ENCODE measurements around the gene NFKBIA. TPM values are rescaled to one million over a fixed set of nuclear protein-coding genes. Genes with fewer than 3 reads are reported as not detected.

NFKBIA gene
- total and polyA plus RNA-seq, 2 of the 8 experiments (the other 6 are each of a cell fraction or from before 2014, with no cell fraction given) = 25.9 to 49.7 TPM

DNA sequence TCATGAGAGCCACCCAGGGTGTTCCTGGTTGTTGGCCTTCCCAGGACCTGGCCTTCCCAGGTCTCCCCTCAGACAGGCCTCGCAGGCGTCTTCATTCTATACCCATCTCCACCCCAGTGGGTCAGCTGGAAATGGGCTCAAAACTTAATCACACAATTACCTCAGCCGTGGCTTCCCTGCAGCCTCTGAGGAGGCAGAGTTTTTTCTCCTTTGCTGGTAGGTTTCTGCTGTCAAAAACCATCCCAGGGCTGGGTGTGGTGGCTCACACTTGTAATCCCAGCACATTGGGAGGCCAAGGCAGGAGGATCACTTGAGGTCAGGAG is 13.2 kb downstream of the NFKBIA start:
- Histone ChIP-seq H3K4me1 (replicated peaks in 1 of 4; ENCODE audit: control insufficient read depth in 3 of 4, insufficient read depth in 4 of 4, low read length in 3 of 4) (peaks cover 0 to 3% (median under 1%) of the 10 kb centered on the region in 4 experiments; a peak in 4 of 7 replicates), H3K9me3 (ENCODE audit: insufficient read depth in 2 of 2, low read depth in 1 of 2, low read length in 1 of 2) (no peaks in the 10 kb centered on the region), H3K56ac (replicated peaks; ENCODE audit: insufficient read length, low read depth, low read length) (no peak overlapping the region), H2BK20ac (ENCODE audit: low read length) (no peak overlapping the region), H4K8ac (ENCODE audit: extremely low read depth, insufficient read depth, low read length) (no peak overlapping the region), H2BK5ac (ENCODE audit: low read depth, low read length) (no peak overlapping the region), H2AFZ (ENCODE audit: low read length) (no peak overlapping the region), H3K27ac (ENCODE audit: low read depth, low read length) (no peak overlapping the region), H3K4ac (replicated peaks; ENCODE audit: insufficient read length, low read depth, low read length) (no peak overlapping the region), H2BK12ac (ENCODE audit: low read depth, low read length) (no peak overlapping the region), H3K36me3 (ENCODE audit: control insufficient read depth in 2 of 4, insufficient read depth in 4 of 4, low read length in 3 of 4) (no peaks in the 10 kb centered on the region), H3K27me3 (replicated peaks in 1 of 4; ENCODE audit: control insufficient read depth in 3 of 4, extremely low read depth in 1 of 4, insufficient read depth in 3 of 4, low read length in 3 of 4) (no peaks in the 10 kb centered on the region), H3K9ac (replicated peaks in 1 of 4; ENCODE audit: extremely low read depth in 1 of 4, low read depth in 3 of 4, low read length in 3 of 4) (no peak overlapping the region), H3K79me1 (ENCODE audit: low read depth, low read length) (no peaks in the 10 kb centered on the region), H3K4me3 (ENCODE audit: extremely low read depth in 1 of 4, insufficient read depth in 2 of 4, low read depth in 3 of 4, low read length in 4 of 4) (no peak overlapping the region), H3K14ac (ENCODE audit: insufficient read length) (no peak overlapping the region), H2BK15ac (ENCODE audit: low read length) (no peak overlapping the region), H3K23ac (ENCODE audit: insufficient read length) (no peak overlapping the region), H3K18ac (ENCODE audit: extremely low read depth, low read length) (no peak overlapping the region), H4K20me1 (replicated peaks in 1 of 2; ENCODE audit: control insufficient read depth in 1 of 2, insufficient read depth in 2 of 2, low read length in 2 of 2) (no peaks in the 10 kb centered on the region), H4K91ac (replicated peaks; ENCODE audit: insufficient read length, low read length) (no peak overlapping the region), H3K23me2 (ENCODE audit: low read depth, low read length) (no peaks in the 10 kb centered on the region), H2AK5ac (ENCODE audit: low read depth, low read length) (no peak overlapping the region), H3K79me2 (ENCODE audit: control insufficient read depth in 1 of 2, insufficient read depth in 2 of 2, low read length in 2 of 2) (no peaks in the 10 kb centered on the region), H4K5ac (ENCODE audit: insufficient read length, low read depth, low read length) (no peak overlapping the region), H3K4me2 (ENCODE audit: insufficient read depth in 1 of 2, low read depth in 2 of 2, low read length in 2 of 2) (no peak overlapping the region), H2BK120ac (replicated peaks; ENCODE audit: low read depth, low read length) (no peak overlapping the region)
- 91% methylated on average over 3 of the region's 3 CpGs; no CpG with 5 or more reads in 1 of the 2 experiments for WGBS, 2 experiments (ENCODE audit: extremely low coverage in 1 of 2, insufficient coverage in 1 of 2, insufficient read length in 1 of 2, insufficient replicate concordance in 2 of 2, low coverage in 1 of 2, low lambda C conversion rate in 2 of 2, missing lambda C conversion rate in 1 of 2)
- ChIA-PET CTCF (ENCODE audit: partially characterized antibody) (interaction anchor here (1.0 to 1.9 kb wide), 3 partner anchors 9 to 91 kb away, joined by 3 to 5 read pairs (median 4); no protein-coding TSS in a partner anchor), POLR2A (ENCODE audit: partially characterized antibody) (interaction anchor here (0.6 to 4.5 kb wide), 2 partner anchors 9 to 12 kb away, joined by 3 to 48 read pairs; partner anchors contain the start of gene NFKBIA)
- TF ChIP-seq POU5F1 (IDR thresholded peaks at IDR 0.05; ENCODE audit: low read depth, low read length) = no peak
- no peak for TF ChIP-seq POLR2A (IDR thresholded peaks at IDR 0.05; ENCODE audit: control extremely low read depth in 1 of 2, low read depth in 2 of 2, low read length in 2 of 2)
- no peak for TF ChIP-seq E2F6 (IDR thresholded peaks at IDR 0.05)
- TF ChIP-seq TAF7 (optimal IDR thresholded peaks at IDR 0.05; ENCODE audit: borderline replicate concordance, low read depth, low read length) = no peak
- no peak for TF ChIP-seq TCF12 (IDR thresholded peaks at IDR 0.05; ENCODE audit: low read depth, low read length)
- TF ChIP-seq SP2 (IDR thresholded peaks at IDR 0.05; ENCODE audit: low read length) = no peak
- no peak for TF ChIP-seq SAP30 (IDR thresholded peaks at IDR 0.05; ENCODE audit: insufficient read depth, insufficient replicate concordance, low read length)
- no peak for FAIRE-seq
- no peak for DNase-seq (ENCODE audit: low read depth in 1 of 2, low spot score in 2 of 2)

Measured in H1 (cell line).